Activated CD8-positive, alpha-beta T cell treated with anti-CD3 and anti-CD28 coated beads for 36 hours (primary cell): ENCODE measurements around the gene GRN. TPM values are rescaled to one million over a fixed set of nuclear protein-coding genes. Genes with fewer than 3 reads are reported as not detected.

ENCODE experiments used
- ATAC-seq: fragments of 200-7000 bp; cut with Tn5 transposase; one replicate; pipeline ENCODE4 v1.10.0; 2021; ENCODE audit warnings: mild to moderate bottlenecking, moderate library complexity
- CTCF ChIA-PET: fragments of 350-600 bp; sonication (Branson Sonifier 250); formaldehyde crosslinking; loops from one replicate; lab custom pipeline; 2021; ENCODE audit warnings: antibody characterized with exemption; lab: Charles Lee
- POLR2A ChIA-PET: fragments of 350-600 bp; sonication (Branson Sonifier 250); formaldehyde crosslinking; loops from one replicate; lab custom pipeline; 2021; ENCODE audit warnings: antibody characterized with exemption; lab: Charles Lee
- DNase-seq: peaks from one replicate; pipeline ENCODE4 v3.0.0-alpha.2; 2020
- H3K27ac Mint-ChIP-seq: one replicate; pipeline ENCODE4 v1.8.0; 2021; ENCODE audit warnings: mild to moderate bottlenecking, mixed read lengths
- H3K27me3 Mint-ChIP-seq: one replicate; pipeline ENCODE4 v1.8.0; 2021; ENCODE audit warnings: mixed read lengths
- H3K36me3 Mint-ChIP-seq: one replicate; pipeline ENCODE4 v1.8.0; 2021; ENCODE audit warnings: low read depth, mixed read lengths
- H3K4me1 Mint-ChIP-seq: one replicate; pipeline ENCODE4 v1.8.0; 2021; ENCODE audit warnings: low read depth, mixed read lengths
- H3K4me3 Mint-ChIP-seq: one replicate; pipeline ENCODE4 v1.8.0; 2021; ENCODE audit warnings: mild to moderate bottlenecking, moderate library complexity, mixed read lengths
- H3K9me3 Mint-ChIP-seq: one replicate; pipeline ENCODE4 v1.8.0; 2021; ENCODE audit warnings: mixed read lengths
- CTCF ChIP-seq: fragments of 200-600 bp; IDR thresholded peaks from one replicate; pipeline ENCODE4 v1.8.0; 2022; ENCODE audit warnings: antibody characterized with exemption, mild to moderate bottlenecking
- intact Hi-C: fragments of 100-400 bp; cut with micrococcal nuclease; formaldehyde crosslinking; loops from one replicate; pipeline ENCODE4 v1.10.0; 2022
- total RNA-seq, 2 experiments: library from RNA; stranded (reverse); gene quantifications; one replicate each; pipeline ENCODE4 v1.2.3, GENCODE V29; 2021

The GRN gene
- total RNA-seq, 2 experiments from 2014 or later, result 34.8 to 35.5 TPM

GRCh38 chr17:44394833-44395232, 49.7 kb downstream of the GRN start:
- DNase-seq (no peak), ATAC-seq (no peak)
- CTCF ChIA-PET, result interaction anchor here (1.2 kb wide), 1 partner anchor 63 kb away, joined by 3 read pairs; no protein-coding TSS in a partner anchor
- Mint-ChIP-seq H3K9me3 (no peaks in the 10 kb centered on the region), H3K4me3 (no peak overlapping the region), H3K27ac (no peak overlapping the region), H3K27me3 (no peaks in the 10 kb centered on the region), H3K36me3 (peaks cover 13% of the 10 kb centered on the region), H3K4me1 (peaks cover 8% of the 10 kb centered on the region)
- POLR2A ChIA-PET, result interaction anchor here (2.4 kb wide), 1 partner anchor 9 kb away, joined by 5 read pairs; no protein-coding TSS in a partner anchor
- no peak for TF ChIP-seq CTCF
- intact Hi-C loops, result no loop called here

DNA sequence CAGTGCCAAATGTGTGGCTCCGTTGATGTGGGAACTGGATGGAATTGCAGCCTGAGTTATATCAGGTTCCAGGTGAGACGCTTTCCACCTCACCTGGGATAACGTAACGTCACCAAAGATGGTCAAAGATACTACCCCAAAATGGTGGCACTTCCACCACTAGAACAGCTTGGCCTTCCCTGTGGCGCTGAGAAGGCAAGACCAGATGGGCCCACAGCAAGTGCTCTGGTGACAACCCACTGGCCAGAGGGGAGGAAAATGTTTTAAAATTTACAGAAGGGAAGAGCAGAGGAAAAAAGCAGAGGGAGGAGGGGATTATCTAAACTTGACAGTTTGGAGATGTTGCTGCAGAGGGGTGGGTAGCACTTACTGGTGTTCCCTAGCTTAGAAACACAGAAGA, 51.8 kb downstream of the GRN start:
- Mint-ChIP-seq H3K27me3 (no peaks in the 10 kb centered on the region), H3K36me3 (peaks cover 26% of the 10 kb centered on the region), H3K4me3 (no peak overlapping the region), H3K27ac (no peak overlapping the region), H3K4me1 (peaks cover 8% of the 10 kb centered on the region), H3K9me3 (no peaks in the 10 kb centered on the region)
- ChIA-PET POLR2A (no interaction called here), CTCF (interaction anchor here (0.6 to 1.6 kb wide), 5 partner anchors 13 to 127 kb away, joined by 3 to 5 read pairs (median 4); partner anchors contain the start of gene FAM171A2)
- TF ChIP-seq CTCF, result no peak
- intact Hi-C loops, result no loop called here
- ATAC-seq, result no peak
- no peak for DNase-seq

GRCh38 chr17:44397479-44398440, 52.7 kb downstream of the GRN start:
- Mint-ChIP-seq H3K4me3 (no peak overlapping the region), H3K4me1 (peaks cover 11% of the 10 kb centered on the region), H3K27ac (no peak overlapping the region), H3K27me3 (no peaks in the 10 kb centered on the region), H3K36me3 (peaks cover 28% of the 10 kb centered on the region), H3K9me3 (no peaks in the 10 kb centered on the region)
- no peak for DNase-seq
- no peak for ATAC-seq
- TF ChIP-seq CTCF, result no peak
- ChIA-PET CTCF (interaction anchor here (1.0 to 1.6 kb wide), 4 partner anchors 12 to 126 kb away, joined by 4 to 5 read pairs (median 4); partner anchors contain the start of gene FAM171A2), POLR2A (no interaction called here)
- intact Hi-C loops, result no loop called here

- H3K27me3 Mint-ChIP-seq, result no peaks in the 10 kb centered on the region
- no peak for DNase-seq
- intact Hi-C loops, result no loop called here
- H3K4me3 Mint-ChIP-seq, result no peak overlapping the region
- ChIA-PET CTCF (interaction anchor here (0.8 to 1.1 kb wide), 3 partner anchors 11 to 66 kb away, joined by 3 to 4 read pairs (median 4); no protein-coding TSS in a partner anchor), POLR2A (no interaction called here)
- H3K27ac Mint-ChIP-seq, result no peak overlapping the region
- H3K36me3 Mint-ChIP-seq, result peaks cover 28% of the 10 kb centered on the region
- peaks cover 6% of the 10 kb centered on the region for H3K4me1 Mint-ChIP-seq
- no peaks in the 10 kb centered on the region for H3K9me3 Mint-ChIP-seq
- ATAC-seq, result no peak
- TF ChIP-seq CTCF, result no peak
These were observed 53.9 kb downstream of the GRN start for GRCh38 chr17:44398692-44399691.
